Prostate gland (tissue), 2 donors: ENCODE results near the gene IFRD2.

Source experiments
- CTCF ChIP-seq, 4 experiments: fragments of 200-600 bp in 2 of 4; fragments of 450-650 bp in 2 of 4; sonication (generic) in 2 of 4; IDR thresholded peaks; 1 replicate in 3 of 4; 2 replicates in 1 of 4; pipeline ENCODE4 v1.5.1; 2016 to 2019; ENCODE audit warnings: antibody characterized with exemption in 4 of 4, mild to moderate bottlenecking in 2 of 4, moderate library complexity in 2 of 4
- POLR2A ChIP-seq: fragments of 450-650 bp; IDR thresholded peaks from one replicate; pipeline ENCODE4 v1.6.1; 2016; ENCODE audit warnings: antibody characterized with exemption, mild to moderate bottlenecking

- TF ChIP-seq CTCF (IDR thresholded peaks at IDR 0.05) (no peak), POLR2A (no peak)
Observed at GRCh38 chr3:50319894-50320625, 27.8 kb upstream of the IFRD2 start.
